ENCODE measurements around the gene NOS1AP.

Gene NOS1AP

DNA sequence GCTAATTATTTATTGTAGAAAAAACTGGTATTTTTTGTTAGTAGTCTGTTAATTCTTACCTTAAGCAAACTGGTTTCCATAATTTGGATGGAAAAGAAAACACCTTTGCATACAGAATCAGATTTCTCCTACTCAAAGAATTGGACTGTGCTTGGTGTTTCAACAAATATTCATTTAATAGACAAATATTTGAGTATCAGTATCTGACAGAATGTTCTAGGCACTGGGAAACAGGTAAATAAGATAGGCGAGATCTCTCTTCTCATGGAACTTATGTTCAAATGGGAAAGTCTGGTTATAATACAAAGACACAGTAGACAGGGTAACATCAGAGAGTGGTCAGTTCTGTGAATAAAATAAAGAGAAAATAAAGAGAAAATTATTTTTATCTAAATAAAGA is 119.9 kb downstream of the NOS1AP start:
- no peak for TF ChIP-seq ZFX (IDR thresholded peaks at IDR 0.05)
- H3K27ac ChIP-seq: peak overlapping the region; percentile 33; the same call in 1 of the 2 replicates

GRCh38 chr1:162191396-162192305 is 122.2 kb downstream of the NOS1AP start:
- no peak for TF ChIP-seq ZFX (IDR thresholded peaks at IDR 0.05)
- no peak for TF ChIP-seq CTCF (conservative IDR thresholded peaks at IDR 0.05)
- H3K27ac ChIP-seq: peak overlapping the region; percentile 21

DNA sequence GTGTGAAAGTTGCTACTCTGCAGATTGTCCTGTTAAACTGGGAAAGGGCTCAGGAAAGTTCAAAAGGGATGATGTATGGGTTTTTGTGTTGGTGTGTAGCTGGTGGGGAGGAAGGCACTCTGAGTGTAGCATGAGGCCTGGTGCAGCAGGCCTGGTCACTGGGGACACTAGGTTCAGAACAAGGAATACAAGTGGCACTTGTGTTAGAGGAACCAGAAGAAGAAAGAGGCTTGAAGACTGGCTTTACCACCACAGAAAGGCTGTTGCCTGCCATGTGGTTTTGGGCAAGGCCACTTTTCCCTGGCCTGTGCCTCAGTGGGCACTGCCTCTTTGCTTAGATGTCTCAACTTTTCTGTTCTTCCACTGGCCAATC is 122.8 kb downstream of the NOS1AP start:
- peak overlapping the region; percentile 21 for H3K27ac ChIP-seq
- TF ChIP-seq ZFX (IDR thresholded peaks at IDR 0.05) (no peak), CTCF (conservative IDR thresholded peaks at IDR 0.05) (no peak)

DNA sequence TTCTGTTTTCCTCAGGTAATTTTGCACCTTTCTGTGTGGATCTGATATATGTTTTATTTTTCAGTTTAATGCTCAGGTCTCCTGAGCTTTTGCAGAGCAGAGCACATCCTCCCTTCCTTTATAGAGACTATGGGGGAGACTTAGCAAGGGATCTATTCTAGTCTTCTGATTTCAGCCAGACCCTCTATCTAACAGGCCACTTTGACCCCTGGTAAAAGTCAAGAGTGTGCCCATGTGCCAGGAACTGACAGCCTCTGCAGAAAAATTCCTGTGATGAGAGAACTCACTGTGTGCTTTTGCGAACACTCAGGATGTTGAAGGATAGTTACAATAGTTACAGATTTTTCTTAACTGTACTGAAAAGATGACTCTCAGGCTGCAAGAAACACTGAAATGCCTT is 123.3 kb downstream of the NOS1AP start:
- H3K27ac ChIP-seq: no peak overlapping the region; the same call in 1 of the 2 replicates
- TF ChIP-seq CTCF (conservative IDR thresholded peaks at IDR 0.05): no peak
- TF ChIP-seq ZFX (IDR thresholded peaks at IDR 0.05): no peak

DNA sequence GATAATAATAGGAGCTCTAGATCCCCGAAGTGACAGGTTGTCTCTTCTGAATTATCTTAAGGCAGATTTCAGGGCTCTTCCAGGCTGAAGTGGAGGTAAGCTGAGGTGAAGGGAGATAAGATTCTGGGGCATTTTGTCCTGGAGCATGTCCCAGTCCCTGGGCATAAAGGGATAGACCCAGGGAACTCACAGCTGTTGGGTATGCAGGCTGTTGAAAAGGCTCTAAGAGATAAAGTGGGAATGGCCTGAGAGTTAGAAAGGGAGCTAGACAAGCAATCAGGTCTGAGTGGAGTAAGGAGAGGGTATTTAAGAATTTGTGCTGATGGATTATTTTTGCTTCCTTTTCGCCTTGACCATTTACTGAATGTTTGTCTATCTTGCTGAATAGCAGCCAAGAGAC is 123.7 kb downstream of the NOS1AP start:
- no peak for TF ChIP-seq ZFX (IDR thresholded peaks at IDR 0.05)
- TF ChIP-seq CTCF (conservative IDR thresholded peaks at IDR 0.05): no peak
- H3K27ac ChIP-seq: no peak overlapping the region; the same call in 1 of the 2 replicates

DNA sequence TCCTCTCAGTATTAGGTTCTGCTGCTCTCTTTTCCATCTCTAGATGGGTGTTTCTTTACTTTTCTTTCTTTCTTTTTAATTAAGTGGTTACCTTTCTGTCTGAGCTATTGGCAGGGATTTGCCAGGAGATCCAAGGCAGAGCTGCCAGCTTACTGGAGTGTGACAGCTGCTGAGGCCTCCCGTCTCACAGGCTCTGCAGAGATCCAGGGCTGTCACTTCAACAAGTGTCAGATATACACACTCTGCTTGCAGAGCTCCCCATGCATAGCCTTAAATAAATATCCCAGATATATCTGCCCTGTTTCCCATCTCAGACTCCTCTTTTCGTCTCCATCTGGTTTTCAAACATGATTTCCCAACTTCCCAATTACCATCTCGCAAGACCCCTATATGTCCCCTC is 124.3 kb downstream of the NOS1AP start:
- no peak for TF ChIP-seq CTCF (conservative IDR thresholded peaks at IDR 0.05)
- TF ChIP-seq ZFX (IDR thresholded peaks at IDR 0.05): no peak
- no peak overlapping the region for H3K27ac ChIP-seq

DNA sequence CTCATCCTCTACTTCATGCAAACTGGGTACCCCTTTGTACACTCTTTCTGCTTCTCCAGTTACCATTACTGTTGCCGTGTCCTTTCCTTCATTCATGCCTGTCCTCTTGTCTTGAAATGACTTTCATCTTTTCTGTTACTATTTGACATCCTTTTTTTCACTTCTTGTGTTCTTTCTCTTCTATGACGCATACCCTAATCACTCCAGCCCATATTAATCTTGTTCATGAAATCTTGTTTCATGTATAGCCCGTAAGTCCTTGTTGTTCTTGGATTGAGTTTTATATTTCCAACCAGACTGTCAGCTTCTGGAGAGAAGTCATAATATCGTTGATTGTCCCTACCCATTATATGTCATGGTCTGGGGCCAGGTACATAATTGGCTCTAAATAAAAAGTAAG is 126.1 kb downstream of the NOS1AP start:
- TF ChIP-seq CTCF (conservative IDR thresholded peaks at IDR 0.05) (no peak), ZFX (IDR thresholded peaks at IDR 0.05) (no peak)
- no peak overlapping the region for H3K27ac ChIP-seq

DNA sequence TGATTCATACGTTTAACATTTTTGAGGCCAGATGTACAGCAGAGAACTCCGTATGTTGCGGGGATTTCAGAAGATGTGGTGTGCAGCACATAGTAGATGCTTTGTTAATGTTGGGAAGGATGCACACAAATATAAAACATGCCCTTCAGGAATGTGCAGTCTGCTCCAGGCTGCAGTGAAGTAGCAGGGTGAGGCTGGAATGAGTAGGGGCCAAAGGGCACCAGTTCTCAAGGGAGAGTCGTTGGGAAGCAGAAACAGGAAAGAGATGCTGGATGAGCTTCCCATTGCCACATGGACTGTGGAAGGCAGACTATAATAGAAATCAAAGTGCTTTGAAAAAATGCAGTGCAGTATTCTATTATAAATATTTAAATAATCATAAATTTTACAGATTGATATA is 126.9 kb downstream of the NOS1AP start:
- no peak overlapping the region for H3K27ac ChIP-seq
- no peak for TF ChIP-seq ZFX (IDR thresholded peaks at IDR 0.05)
- TF ChIP-seq CTCF (conservative IDR thresholded peaks at IDR 0.05): no peak

All from C4-2B (cell line).